ENCODE results near the gene SEMA3C. TPM values are rescaled to one million over a fixed set of nuclear protein-coding genes. Genes with fewer than 3 reads are reported as not detected.
A peak's percentile ranks its signal among the peaks of the same experiment; 100 is the strongest.

Gene SEMA3C
- not detected for total RNA-seq

GRCh38 chr7:80918909-80919721 is at the start of gene SEMA3C:
Gene SEMA3C, minus strand, starts transcription at chr7:80919051. Its CDS starts 2,270 bp downstream, at chr7:80916781.
- Mint-ChIP-seq H3K27ac (no peak within 1 kb of the TSS), H3K36me3 (peaks cover 1% of the 10 kb centered on the region), H3K9me3 (peaks cover 2% of the 10 kb centered on the region), H3K27me3 (peaks cover 38% of the 10 kb centered on the region), H3K4me1 (ENCODE audit: low read depth) (peaks cover 4% of the 10 kb centered on the region), H3K4me3 (no peak within 1 kb of the TSS)
- CTCF ChIA-PET, result no interaction called here
- peak; percentile 10 for DNase-seq
- intact Hi-C loops (cut with micrococcal nuclease), result no loop called here
- POLR2A ChIA-PET, result no interaction called here

GRCh38 chr7:80968606-80969005 is 49.8 kb upstream of the SEMA3C start:
- CTCF ChIA-PET, result no interaction called here

GRCh38 chr7:80967917-80968297 is 49.1 kb upstream of the SEMA3C start:
- CTCF ChIA-PET, result no interaction called here
- POLR2A ChIA-PET, result no interaction called here
- no peaks in the 10 kb centered on the region for H3K4me1 Mint-ChIP-seq (ENCODE audit: low read depth)
- DNase-seq, result no peak
- no peak overlapping the region for H3K4me3 Mint-ChIP-seq
- H3K9me3 Mint-ChIP-seq, result peaks cover 13% of the 10 kb centered on the region
- intact Hi-C loops (cut with micrococcal nuclease), result no loop called here
- no peaks in the 10 kb centered on the region for H3K36me3 Mint-ChIP-seq
- no peak overlapping the region for H3K27ac Mint-ChIP-seq
- H3K27me3 Mint-ChIP-seq, result no peaks in the 10 kb centered on the region

More at GRCh38 chr7:80968606-80969005, 49.8 kb upstream of the SEMA3C start:
- peaks cover 13% of the 10 kb centered on the region for H3K9me3 Mint-ChIP-seq
- H3K27ac Mint-ChIP-seq, result no peak overlapping the region
- intact Hi-C loops (cut with micrococcal nuclease), result no loop called here
- no peak for DNase-seq
- POLR2A ChIA-PET, result no interaction called here
- no peaks in the 10 kb centered on the region for H3K36me3 Mint-ChIP-seq
- no peaks in the 10 kb centered on the region for H3K4me1 Mint-ChIP-seq (ENCODE audit: low read depth)
- H3K27me3 Mint-ChIP-seq, result no peaks in the 10 kb centered on the region
- H3K4me3 Mint-ChIP-seq, result no peak overlapping the region

- Mint-ChIP-seq H3K36me3 (no peaks in the 10 kb centered on the region), H3K4me1 (ENCODE audit: low read depth) (no peaks in the 10 kb centered on the region), H3K27me3 (no peaks in the 10 kb centered on the region), H3K27ac (no peak overlapping the region), H3K9me3 (peaks cover 13% of the 10 kb centered on the region), H3K4me3 (no peak overlapping the region)
- intact Hi-C loops (cut with micrococcal nuclease), result no loop called here
- DNase-seq, result no peak
- POLR2A ChIA-PET, result no interaction called here
- CTCF ChIA-PET, result no interaction called here
Measured at GRCh38 chr7:80967071-80967916, 48.4 kb upstream of the SEMA3C start.

GRCh38 chr7:80960244-80960795 is 41.5 kb upstream of the SEMA3C start:
- H3K4me3 Mint-ChIP-seq, result no peak overlapping the region
- intact Hi-C loops (cut with micrococcal nuclease), result no loop called here
- CTCF ChIA-PET, result no interaction called here
- H3K4me1 Mint-ChIP-seq (ENCODE audit: low read depth), result no peaks in the 10 kb centered on the region
- no peaks in the 10 kb centered on the region for H3K36me3 Mint-ChIP-seq
- no peak overlapping the region for H3K27ac Mint-ChIP-seq
- peaks cover 5% of the 10 kb centered on the region for H3K9me3 Mint-ChIP-seq
- no peaks in the 10 kb centered on the region for H3K27me3 Mint-ChIP-seq
- no peak for DNase-seq
- POLR2A ChIA-PET, result no interaction called here

GRCh38 chr7:80957226-80957777 is 38.5 kb upstream of the SEMA3C start:
- Mint-ChIP-seq H3K27me3 (no peaks in the 10 kb centered on the region), H3K4me1 (ENCODE audit: low read depth) (no peaks in the 10 kb centered on the region), H3K9me3 (peaks cover 3% of the 10 kb centered on the region), H3K4me3 (no peak overlapping the region), H3K36me3 (no peaks in the 10 kb centered on the region), H3K27ac (no peak overlapping the region)
- POLR2A ChIA-PET, result no interaction called here
- intact Hi-C loops (cut with micrococcal nuclease), result no loop called here
- CTCF ChIA-PET, result no interaction called here
- DNase-seq, result no peak

- CTCF ChIA-PET, result no interaction called here
- no peaks in the 10 kb centered on the region for H3K4me1 Mint-ChIP-seq (ENCODE audit: low read depth)
Measured at GRCh38 chr7:80954191-80954590, 35.3 kb upstream of the SEMA3C start.

GRCh38 chr7:80950550-80950967 is 31.7 kb upstream of the SEMA3C start:
- Mint-ChIP-seq H3K36me3 (no peaks in the 10 kb centered on the region), H3K4me1 (ENCODE audit: low read depth) (no peaks in the 10 kb centered on the region), H3K27ac (no peak overlapping the region), H3K27me3 (no peaks in the 10 kb centered on the region), H3K9me3 (peaks cover 4% of the 10 kb centered on the region), H3K4me3 (no peak overlapping the region)
- intact Hi-C loops (cut with micrococcal nuclease), result no loop called here
- ChIA-PET POLR2A (no interaction called here), CTCF (no interaction called here)
- no peak for DNase-seq

More at GRCh38 chr7:80954191-80954590, 35.3 kb upstream of the SEMA3C start:
- Mint-ChIP-seq H3K27ac (no peak overlapping the region), H3K27me3 (no peaks in the 10 kb centered on the region), H3K36me3 (no peaks in the 10 kb centered on the region), H3K9me3 (peaks cover 4% of the 10 kb centered on the region), H3K4me3 (no peak overlapping the region)
- intact Hi-C loops (cut with micrococcal nuclease), result no loop called here
- DNase-seq, result no peak
- POLR2A ChIA-PET, result no interaction called here

- ChIA-PET CTCF (no interaction called here), POLR2A (no interaction called here)
- H3K4me3 Mint-ChIP-seq, result no peak overlapping the region
- peaks cover 4% of the 10 kb centered on the region for H3K9me3 Mint-ChIP-seq
- no peak overlapping the region for H3K27ac Mint-ChIP-seq
- no peaks in the 10 kb centered on the region for H3K4me1 Mint-ChIP-seq (ENCODE audit: low read depth)
- no peaks in the 10 kb centered on the region for H3K36me3 Mint-ChIP-seq
- DNase-seq, result no peak
- intact Hi-C loops (cut with micrococcal nuclease), result no loop called here
- no peaks in the 10 kb centered on the region for H3K27me3 Mint-ChIP-seq
Measured at GRCh38 chr7:80949449-80949848, 30.6 kb upstream of the SEMA3C start.

GRCh38 chr7:80946858-80947257 is 28.0 kb upstream of the SEMA3C start:
- H3K36me3 Mint-ChIP-seq, result no peaks in the 10 kb centered on the region
- H3K9me3 Mint-ChIP-seq, result peaks cover 4% of the 10 kb centered on the region
- POLR2A ChIA-PET, result no interaction called here
- H3K4me3 Mint-ChIP-seq, result no peak overlapping the region
- intact Hi-C loops (cut with micrococcal nuclease), result no loop called here
- H3K27ac Mint-ChIP-seq, result no peak overlapping the region
- no peaks in the 10 kb centered on the region for H3K27me3 Mint-ChIP-seq
- no peaks in the 10 kb centered on the region for H3K4me1 Mint-ChIP-seq (ENCODE audit: low read depth)
- CTCF ChIA-PET, result no interaction called here
- DNase-seq, result no peak

- Mint-ChIP-seq H3K4me1 (ENCODE audit: low read depth) (no peaks in the 10 kb centered on the region), H3K4me3 (no peak overlapping the region), H3K36me3 (no peaks in the 10 kb centered on the region), H3K27ac (no peak overlapping the region), H3K9me3 (peaks cover 4% of the 10 kb centered on the region), H3K27me3 (no peaks in the 10 kb centered on the region)
- POLR2A ChIA-PET, result no interaction called here
- DNase-seq, result no peak
- CTCF ChIA-PET, result no interaction called here
- intact Hi-C loops (cut with micrococcal nuclease), result no loop called here
Measured at GRCh38 chr7:80945976-80946375, 27.1 kb upstream of the SEMA3C start.

GRCh38 chr7:80943342-80943741 is 24.5 kb upstream of the SEMA3C start:
- Mint-ChIP-seq H3K4me1 (ENCODE audit: low read depth) (no peaks in the 10 kb centered on the region), H3K4me3 (no peak overlapping the region), H3K9me3 (no peaks in the 10 kb centered on the region), H3K27me3 (no peaks in the 10 kb centered on the region), H3K27ac (no peak overlapping the region), H3K36me3 (no peaks in the 10 kb centered on the region)
- no peak for DNase-seq
- intact Hi-C loops (cut with micrococcal nuclease), result no loop called here
- POLR2A ChIA-PET, result no interaction called here
- CTCF ChIA-PET, result no interaction called here

All from activated CD4-positive, alpha-beta memory T cell treated with anti-CD3 and anti-CD28 coated beads for 36 hours (primary cell).